ENCODE data around the gene ARHGAP24.

Gene ARHGAP24

GRCh38 chr4:85869181-85869580 lies 394.2 kb downstream of the ARHGAP24 start:
- peak; percentile 77; the same call in 1 of the 2 replicates for TF ChIP-seq SIN3A (IDR thresholded peaks at IDR 0.05; ENCODE audit: borderline replicate concordance, insufficient read depth, low read length)
- TF ChIP-seq POLR2AphosphoS5 (IDR thresholded peaks at IDR 0.05; ENCODE audit: low read depth, low read length): peak; percentile 27; the same call in 1 of the 2 replicates
- TF ChIP-seq REST (IDR thresholded peaks at IDR 0.05; ENCODE audit: insufficient read depth in 1 of 2, low read depth in 2 of 2, low read length in 2 of 2): peak in 1 of 2 experiments; percentile 76; a peak in 1 of 4 replicates
- no peak for TF ChIP-seq FOXP2 (optimal IDR thresholded peaks at IDR 0.05; ENCODE audit: borderline replicate concordance, extremely low read depth, extremely low read length, insufficient read depth)

GRCh38 chr4:85870298-85871083 lies 395.5 kb downstream of the ARHGAP24 start:
- TF ChIP-seq REST (IDR thresholded peaks at IDR 0.05; ENCODE audit: insufficient read depth in 1 of 2, low read depth in 2 of 2, low read length in 2 of 2) (no peak), FOXP2 (optimal IDR thresholded peaks at IDR 0.05; ENCODE audit: borderline replicate concordance, extremely low read depth, extremely low read length, insufficient read depth) (no peak), POLR2AphosphoS5 (IDR thresholded peaks at IDR 0.05; ENCODE audit: low read depth, low read length) (no peak), TAF1 (IDR thresholded peaks at IDR 0.05; ENCODE audit: borderline replicate concordance, insufficient read depth, low read length) (no peak), SIN3A (IDR thresholded peaks at IDR 0.05; ENCODE audit: borderline replicate concordance, insufficient read depth, low read length) (no peak)

- TF ChIP-seq TAF1 (IDR thresholded peaks at IDR 0.05; ENCODE audit: borderline replicate concordance, insufficient read depth, low read length): no peak
- no peak for TF ChIP-seq SIN3A (IDR thresholded peaks at IDR 0.05; ENCODE audit: borderline replicate concordance, insufficient read depth, low read length)
- TF ChIP-seq FOXP2 (optimal IDR thresholded peaks at IDR 0.05; ENCODE audit: borderline replicate concordance, extremely low read depth, extremely low read length, insufficient read depth): no peak
- TF ChIP-seq REST (IDR thresholded peaks at IDR 0.05; ENCODE audit: insufficient read depth in 1 of 2, low read depth in 2 of 2, low read length in 2 of 2): no peak
- no peak for TF ChIP-seq POLR2AphosphoS5 (IDR thresholded peaks at IDR 0.05; ENCODE audit: low read depth, low read length)
These were observed 398.6 kb downstream of the ARHGAP24 start for GRCh38 chr4:85873566-85873965.

GRCh38 chr4:85879518-85879917 lies 404.6 kb downstream of the ARHGAP24 start:
- no peak for TF ChIP-seq SIN3A (IDR thresholded peaks at IDR 0.05; ENCODE audit: borderline replicate concordance, insufficient read depth, low read length)
- TF ChIP-seq FOXP2 (optimal IDR thresholded peaks at IDR 0.05; ENCODE audit: borderline replicate concordance, extremely low read depth, extremely low read length, insufficient read depth): no peak
- TF ChIP-seq REST (IDR thresholded peaks at IDR 0.05; ENCODE audit: insufficient read depth in 1 of 2, low read depth in 2 of 2, low read length in 2 of 2): no peak
- TF ChIP-seq POLR2AphosphoS5 (IDR thresholded peaks at IDR 0.05; ENCODE audit: low read depth, low read length): no peak
- no peak for TF ChIP-seq TAF1 (IDR thresholded peaks at IDR 0.05; ENCODE audit: borderline replicate concordance, insufficient read depth, low read length)
